Natural killer cell (primary cell): ENCODE results near the gene TMED4. TPM values are rescaled to one million over a fixed set of nuclear protein-coding genes. Genes with fewer than 3 reads are reported as not detected.

Experiments used
- ATAC-seq, 3 donors: fragments of 150-1000 bp in 2 of 3; fragments of 200-7000 bp in 1 of 3; cut with Tn5 transposase; 1 replicate in 1 of 3; 2 replicates in 2 of 3; pipeline ENCODE4 v1.10.0; 2021; ENCODE audit warnings: mild to moderate bottlenecking in 2 of 3, moderate library complexity in 2 of 3
- DNase-seq, 2 donors: peaks; one replicate each; pipeline versions ENCODE4 v3.0.0 to v3.0.0-alpha.2; 2013 to 2021; ENCODE audit warnings: mixed read lengths in 1 of 2
- H3K27ac ChIP-seq: one replicate; pipeline ENCODE4 v1.5.1; 2013; ENCODE audit warnings: mild to moderate bottlenecking, low read length
- H3K27me3 ChIP-seq: one replicate; pipeline ENCODE4 v1.6.1; 2013; ENCODE audit warnings: low read length; ENCODE audit not compliant: control insufficient read depth, insufficient read depth
- H3K36me3 ChIP-seq: one replicate; pipeline ENCODE4 v1.6.1; 2013; ENCODE audit warnings: low read length; ENCODE audit not compliant: control insufficient read depth, insufficient read depth
- H3K4me1 ChIP-seq: one replicate; pipeline ENCODE4 v1.6.1; 2013; ENCODE audit warnings: low read length; ENCODE audit not compliant: control insufficient read depth, insufficient read depth
- H3K4me3 ChIP-seq: one replicate; pipeline ENCODE4 v1.5.1; 2013; ENCODE audit warnings: low read length
- H3K9me3 ChIP-seq: one replicate; pipeline ENCODE4 v1.6.1; 2013; ENCODE audit warnings: low read length; ENCODE audit not compliant: control insufficient read depth, insufficient read depth
- H3K27ac Mint-ChIP-seq, 2 donors: one replicate each; pipeline ENCODE4 v1.8.0; 2022; ENCODE audit warnings: mild to moderate bottlenecking in 2 of 2, mixed read lengths in 2 of 2, moderate library complexity in 1 of 2
- H3K27me3 Mint-ChIP-seq, 2 donors: one replicate each; pipeline ENCODE4 v1.8.0; 2022; ENCODE audit warnings: low read depth in 2 of 2, mixed read lengths in 2 of 2
- H3K36me3 Mint-ChIP-seq: one replicate; pipeline ENCODE4 v1.8.0; 2022; ENCODE audit warnings: mixed read lengths
- H3K4me1 Mint-ChIP-seq, 2 donors: one replicate each; pipeline ENCODE4 v1.8.0; 2022; ENCODE audit warnings: mixed read lengths in 2 of 2
- H3K4me3 Mint-ChIP-seq: one replicate; pipeline ENCODE4 v1.8.0; 2022; ENCODE audit warnings: mild to moderate bottlenecking, moderate library complexity, mixed read lengths
- H3K9me3 Mint-ChIP-seq, 2 donors: one replicate each; pipeline ENCODE4 v1.8.0; 2022; ENCODE audit warnings: mixed read lengths in 2 of 2
- CTCF ChIP-seq: fragments of 200-600 bp; IDR thresholded peaks from one replicate; pipeline ENCODE4 v1.8.0; 2022; ENCODE audit warnings: antibody characterized with exemption
- WGBS: methylation state at CpG from one replicate; pipeline ENCODE4 v1.1.7; 2013; ENCODE audit warnings: missing lambda C conversion rate; ENCODE audit not compliant: insufficient coverage; 5-methylcytosine and 5-hydroxymethylcytosine counted together
- intact Hi-C: fragments of 100-400 bp; cut with micrococcal nuclease; formaldehyde crosslinking; loops from one replicate; pipeline ENCODE4 v1.14.2; 2022
- total RNA-seq, 4 donors: library from RNA; stranded (reverse); fragments of 120-200 nt in 1 of 4; gene quantifications; one replicate each; pipeline versions ENCODE4 v1.2.3 to v1.2.4, GENCODE V29; 2013 to 2022

The TMED4 gene
- total RNA-seq, 3 donors from 2014 or later (not counting 1 experiment from before 2014, with no cell fraction given), result 93.1 to 101 (median 94.1) TPM

- no peaks in the 10 kb centered on the region for H3K27me3 ChIP-seq
- H3K4me3 ChIP-seq, result no peak overlapping the region
- 84% methylated on average over 9 of the region's 11 CpGs for WGBS
- peaks cover 46% of the 10 kb centered on the region for H3K4me1 ChIP-seq
- H3K9me3 ChIP-seq, result no peaks in the 10 kb centered on the region
- Mint-ChIP-seq H3K4me1 (peaks cover 57 to 61% of the 10 kb centered on the region in 2 donors), H3K27ac (peak overlapping the region; percentile 45 to 67), H3K4me3 (no peak overlapping the region), H3K27me3 (no peaks in the 10 kb centered on the region), H3K36me3 (no peaks in the 10 kb centered on the region), H3K9me3 (no peaks in the 10 kb centered on the region)
- H3K27ac ChIP-seq, result no peak overlapping the region
- H3K36me3 ChIP-seq, result peaks cover 16% of the 10 kb centered on the region
- DNase-seq (no peak), ATAC-seq (no peak)
- no peak for TF ChIP-seq CTCF
- intact Hi-C loops, result no loop called here
These were observed 39.2 kb upstream of the TMED4 start for GRCh38 chr7:44621034-44621749.

GRCh38 chr7:44618753-44619152 lies 36.7 kb upstream of the TMED4 start:
- no peak for TF ChIP-seq CTCF
- no peaks in the 10 kb centered on the region for H3K9me3 Mint-ChIP-seq
- Histone ChIP-seq H3K27me3 (no peaks in the 10 kb centered on the region), H3K36me3 (no peaks in the 10 kb centered on the region), H3K27ac (no peak overlapping the region), H3K9me3 (no peaks in the 10 kb centered on the region), H3K4me1 (peaks cover 37% of the 10 kb centered on the region), H3K4me3 (no peak overlapping the region)
- 63% methylated on average over 2 of the region's 3 CpGs for WGBS
- DNase-seq (peak in 1 of 2 donors; percentile 68), ATAC-seq (no peak)
- H3K4me3 Mint-ChIP-seq, result no peak overlapping the region
- intact Hi-C loops, result no loop called here
- H3K27ac Mint-ChIP-seq, result peak overlapping the region; percentile 38 to 59
- peaks cover 64 to 65% of the 10 kb centered on the region in 2 donors for H3K4me1 Mint-ChIP-seq
- no peaks in the 10 kb centered on the region for H3K36me3 Mint-ChIP-seq
- H3K27me3 Mint-ChIP-seq, result no peaks in the 10 kb centered on the region

- H3K27me3 ChIP-seq, result no peaks in the 10 kb centered on the region
- intact Hi-C loops, result no loop called here
- no peaks in the 10 kb centered on the region for H3K27me3 Mint-ChIP-seq
- DNase-seq, result no peak
- peaks cover 58% of the 10 kb centered on the region in 2 donors for H3K4me1 Mint-ChIP-seq
- H3K36me3 Mint-ChIP-seq, result no peaks in the 10 kb centered on the region
- H3K36me3 ChIP-seq, result no peaks in the 10 kb centered on the region
- peak overlapping the region; percentile 38 to 59 for H3K27ac Mint-ChIP-seq
- TF ChIP-seq CTCF, result no peak
- peaks cover 31% of the 10 kb centered on the region for H3K4me1 ChIP-seq
- no peak overlapping the region for H3K27ac ChIP-seq
- H3K9me3 Mint-ChIP-seq, result no peaks in the 10 kb centered on the region
- no CpG with 5 or more reads among the region's 1 CpG for whole genome bisulfite sequencing
- no peak for ATAC-seq
- no peak overlapping the region for H3K4me3 ChIP-seq
- H3K4me3 Mint-ChIP-seq, result no peak overlapping the region
- H3K9me3 ChIP-seq, result no peaks in the 10 kb centered on the region
These were observed 36.0 kb upstream of the TMED4 start for GRCh38 chr7:44618045-44618444.
